ENCODE data around the gene RAI14.
A peak's percentile ranks its signal among the peaks of the same experiment; 100 is the strongest.

Gene RAI14

DNA sequence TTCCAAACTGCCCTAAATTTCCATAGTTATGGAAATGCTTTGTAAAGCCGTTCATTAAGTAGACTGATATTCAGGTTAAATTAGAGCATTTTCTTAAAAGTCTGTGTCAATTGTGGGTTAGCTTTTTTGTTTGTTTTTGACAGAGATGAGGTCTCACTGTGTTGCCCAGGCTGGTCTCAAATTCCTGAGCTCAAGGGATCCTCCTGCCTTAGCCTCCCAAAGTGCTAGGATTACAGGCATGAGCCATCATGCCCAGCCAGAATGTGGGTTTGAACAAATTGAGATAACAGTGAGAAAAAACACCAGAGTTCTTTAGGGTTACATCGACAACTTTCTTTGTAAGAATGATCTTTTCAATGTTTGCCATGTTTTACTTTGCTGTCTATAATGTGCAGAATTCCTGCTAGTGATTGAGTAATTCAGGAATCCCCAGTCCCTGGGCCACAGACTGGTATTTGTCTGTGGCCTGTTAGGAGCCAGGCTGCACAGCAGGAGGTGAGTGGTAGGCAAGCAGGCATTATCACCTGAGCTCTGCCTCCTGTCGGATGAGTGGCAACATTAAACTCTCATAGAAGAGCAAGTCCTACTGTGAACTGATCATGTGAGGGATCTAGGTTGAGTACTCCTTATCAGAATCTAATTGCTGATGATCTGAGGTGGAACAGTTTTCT is 80.5 kb downstream of the RAI14 start:
- no peak overlapping the region for H3K23ac ChIP-seq (ENCODE audit: low read length in 2 of 2)
- H2BK15ac ChIP-seq (ENCODE audit: low read depth, poor library complexity, severe bottlenecking): no peak overlapping the region
- H4K8ac ChIP-seq (ENCODE audit: low read length): no peak overlapping the region
- no peak overlapping the region for H3K4me3 ChIP-seq (ENCODE audit: insufficient read depth in 1 of 2, low read depth in 1 of 2, low read length in 2 of 2)
- 100% methylated on average over 3 of the region's 3 CpGs for WGBS
- peak overlapping the region; percentile 86 for H3K27ac ChIP-seq (ENCODE audit: low read length, poor library complexity, severe bottlenecking)
- peak overlapping the region; percentile 64 for H2AK5ac ChIP-seq (ENCODE audit: low read length, severe bottlenecking)
- H2BK5ac ChIP-seq (ENCODE audit: low read depth, low read length, poor library complexity, severe bottlenecking): no peak overlapping the region
- peaks cover 21% of the 10 kb centered on the region for H3K4me1 ChIP-seq (ENCODE audit: control insufficient read depth, insufficient read depth, low read depth, low read length)
- H2AFZ ChIP-seq (ENCODE audit: low read depth, low read length): no peak overlapping the region
- peak; percentile 84 for DNase-seq
- peaks cover 5% of the 10 kb centered on the region for H3K79me1 ChIP-seq (replicated peaks; ENCODE audit: low read length, poor library complexity, severe bottlenecking)
- no peaks in the 10 kb centered on the region for H3K9me3 ChIP-seq (ENCODE audit: control insufficient read depth, low read length)
- peak overlapping the region in 1 of 2 experiments; percentile 52 for H3K18ac ChIP-seq (ENCODE audit: low read depth in 1 of 2, low read length in 2 of 2)
- no peaks in the 10 kb centered on the region for H3K27me3 ChIP-seq (ENCODE audit: control insufficient read depth in 1 of 2, insufficient read depth in 1 of 2, low read length in 2 of 2)
- peak overlapping the region in 1 of 2 experiments; percentile 48 for H2BK12ac ChIP-seq (ENCODE audit: low read length in 2 of 2)
- no peak overlapping the region for H3K9ac ChIP-seq (ENCODE audit: low read length)
- H2BK120ac ChIP-seq (ENCODE audit: low read depth, low read length): no peak overlapping the region
- H3K36me3 ChIP-seq (ENCODE audit: control insufficient read depth in 1 of 2, insufficient read depth in 2 of 2, low read depth in 1 of 2, low read length in 2 of 2): peaks cover 12 to 39% of the 10 kb centered on the region in 2 experiments
- peak overlapping the region in 1 of 2 experiments; percentile 63 for H3K4ac ChIP-seq (ENCODE audit: low read depth in 1 of 2, low read length in 2 of 2)
- no peak overlapping the region for H4K91ac ChIP-seq (ENCODE audit: low read length)
- no peak overlapping the region for H3K4me2 ChIP-seq (ENCODE audit: low read length, poor library complexity, severe bottlenecking)
- no peak overlapping the region for H3K14ac ChIP-seq (ENCODE audit: low read length in 2 of 2)

DNA sequence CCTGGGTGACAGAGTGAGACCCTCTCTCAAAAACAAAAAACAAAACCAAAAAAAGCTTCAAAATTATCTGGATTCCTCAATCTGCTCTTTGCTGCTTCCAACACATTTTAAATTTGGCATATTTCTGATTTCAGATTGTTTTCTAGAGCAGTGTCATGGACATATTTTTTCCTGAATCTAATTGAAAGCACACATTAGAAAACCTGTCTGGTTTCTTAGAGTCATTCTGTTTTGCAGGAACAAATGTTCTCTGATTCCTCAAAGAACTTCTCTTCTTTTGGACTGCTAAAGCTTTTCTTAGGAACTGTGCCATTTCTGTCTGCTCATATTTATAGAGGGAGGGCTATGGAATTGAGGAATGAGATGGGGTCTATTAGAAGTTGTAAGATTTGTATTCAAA is 81.6 kb downstream of the RAI14 start:
- Histone ChIP-seq H3K14ac (ENCODE audit: low read length in 2 of 2) (no peak overlapping the region), H2BK12ac (ENCODE audit: low read length in 2 of 2) (no peak overlapping the region)

DNA sequence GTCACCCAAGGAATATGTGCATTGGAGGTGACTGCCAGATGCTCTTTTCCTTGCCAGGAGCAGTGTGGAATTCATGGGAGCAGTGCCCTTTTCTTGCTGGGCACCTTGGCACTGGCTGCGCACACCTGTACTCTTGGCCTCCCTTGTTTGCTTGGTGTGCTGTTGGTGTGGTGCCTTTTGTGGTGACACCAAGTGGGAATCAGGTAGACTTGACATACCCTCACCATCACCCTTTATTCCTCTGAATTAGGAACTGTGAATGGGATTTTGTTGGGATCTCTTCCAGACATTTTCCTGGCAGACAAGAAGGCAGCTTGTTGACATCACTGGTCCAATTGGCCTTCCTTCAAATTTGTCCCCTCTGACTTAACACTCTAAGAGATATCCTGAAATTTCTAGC is 82.3 kb downstream of the RAI14 start:
- Histone ChIP-seq H3K23ac (ENCODE audit: low read length in 2 of 2) (no peak overlapping the region), H4K91ac (ENCODE audit: low read length) (no peak overlapping the region), H3K4ac (ENCODE audit: low read depth in 1 of 2, low read length in 2 of 2) (no peak overlapping the region), H3K36me3 (ENCODE audit: control insufficient read depth in 1 of 2, insufficient read depth in 2 of 2, low read depth in 1 of 2, low read length in 2 of 2) (peaks cover 12 to 28% of the 10 kb centered on the region in 2 experiments), H3K4me1 (ENCODE audit: control insufficient read depth, insufficient read depth, low read depth, low read length) (peaks cover 23% of the 10 kb centered on the region), H3K27ac (ENCODE audit: low read length, poor library complexity, severe bottlenecking) (no peak overlapping the region), H3K4me2 (ENCODE audit: low read length, poor library complexity, severe bottlenecking) (no peak overlapping the region), H3K14ac (ENCODE audit: low read length in 2 of 2) (no peak overlapping the region), H2BK15ac (ENCODE audit: low read depth, poor library complexity, severe bottlenecking) (no peak overlapping the region), H3K4me3 (ENCODE audit: insufficient read depth in 1 of 2, low read depth in 1 of 2, low read length in 2 of 2) (no peak overlapping the region), H3K9me3 (ENCODE audit: control insufficient read depth, low read length) (no peaks in the 10 kb centered on the region), H3K79me1 (replicated peaks; ENCODE audit: low read length, poor library complexity, severe bottlenecking) (peaks cover 5% of the 10 kb centered on the region), H3K27me3 (ENCODE audit: control insufficient read depth in 1 of 2, insufficient read depth in 1 of 2, low read length in 2 of 2) (no peaks in the 10 kb centered on the region), H2BK12ac (ENCODE audit: low read length in 2 of 2) (no peak overlapping the region), H2AK5ac (ENCODE audit: low read length, severe bottlenecking) (peak overlapping the region; percentile 98), H2AFZ (ENCODE audit: low read depth, low read length) (no peak overlapping the region), H3K9ac (ENCODE audit: low read length) (no peak overlapping the region), H4K8ac (ENCODE audit: low read length) (no peak overlapping the region), H2BK120ac (ENCODE audit: low read depth, low read length) (no peak overlapping the region), H3K18ac (ENCODE audit: low read depth in 1 of 2, low read length in 2 of 2) (no peak overlapping the region), H2BK5ac (ENCODE audit: low read depth, low read length, poor library complexity, severe bottlenecking) (no peak overlapping the region)
- DNase-seq: no peak
- no CpG with 5 or more reads among the region's 1 CpG for WGBS

More for the DNA sequence above, 81.6 kb downstream of the RAI14 start:
- H4K91ac ChIP-seq (ENCODE audit: low read length): no peak overlapping the region
- H3K27me3 ChIP-seq (ENCODE audit: control insufficient read depth in 1 of 2, insufficient read depth in 1 of 2, low read length in 2 of 2): no peaks in the 10 kb centered on the region
- H3K79me1 ChIP-seq (replicated peaks; ENCODE audit: low read length, poor library complexity, severe bottlenecking): peaks cover 5% of the 10 kb centered on the region
- DNase-seq: no peak
- H3K18ac ChIP-seq (ENCODE audit: low read depth in 1 of 2, low read length in 2 of 2): no peak overlapping the region
- H2AFZ ChIP-seq (ENCODE audit: low read depth, low read length): no peak overlapping the region
- H3K4me3 ChIP-seq (ENCODE audit: insufficient read depth in 1 of 2, low read depth in 1 of 2, low read length in 2 of 2): no peak overlapping the region
- H2BK5ac ChIP-seq (ENCODE audit: low read depth, low read length, poor library complexity, severe bottlenecking): no peak overlapping the region
- H3K4ac ChIP-seq (ENCODE audit: low read depth in 1 of 2, low read length in 2 of 2): no peak overlapping the region
- no peak overlapping the region for H3K23ac ChIP-seq (ENCODE audit: low read length in 2 of 2)
- H2AK5ac ChIP-seq (ENCODE audit: low read length, severe bottlenecking): no peak overlapping the region
- peak overlapping the region; percentile 86 for H3K27ac ChIP-seq (ENCODE audit: low read length, poor library complexity, severe bottlenecking)
- no peak overlapping the region for H2BK120ac ChIP-seq (ENCODE audit: low read depth, low read length)
- H3K4me1 ChIP-seq (ENCODE audit: control insufficient read depth, insufficient read depth, low read depth, low read length): peaks cover 18% of the 10 kb centered on the region
- H4K8ac ChIP-seq (ENCODE audit: low read length): no peak overlapping the region
- peaks cover 12 to 34% of the 10 kb centered on the region in 2 experiments for H3K36me3 ChIP-seq (ENCODE audit: control insufficient read depth in 1 of 2, insufficient read depth in 2 of 2, low read depth in 1 of 2, low read length in 2 of 2)
- no peak overlapping the region for H2BK15ac ChIP-seq (ENCODE audit: low read depth, poor library complexity, severe bottlenecking)
- no peak overlapping the region for H3K4me2 ChIP-seq (ENCODE audit: low read length, poor library complexity, severe bottlenecking)
- H3K9me3 ChIP-seq (ENCODE audit: control insufficient read depth, low read length): no peaks in the 10 kb centered on the region
- H3K9ac ChIP-seq (ENCODE audit: low read length): no peak overlapping the region

DNA sequence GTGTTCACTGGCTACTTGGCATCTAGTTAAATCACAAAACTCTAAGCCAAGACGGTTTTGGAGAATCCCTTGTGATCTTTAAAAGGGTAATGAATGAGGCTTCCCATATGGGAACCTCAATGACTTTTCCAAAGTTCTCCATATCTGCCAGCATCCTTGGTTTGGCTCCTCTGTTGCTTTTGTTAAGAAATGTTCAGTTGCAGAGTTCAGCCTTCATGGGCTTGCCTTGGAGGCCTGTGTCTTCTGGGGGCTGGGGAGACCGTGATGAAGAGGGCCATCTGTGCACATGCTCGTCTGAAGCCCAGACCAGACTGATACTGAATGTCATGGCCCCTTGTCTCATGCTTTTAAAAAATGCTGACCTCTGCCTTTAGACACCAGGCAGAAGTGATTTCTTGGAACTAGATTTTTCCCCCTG is 84.3 kb downstream of the RAI14 start:
- Histone ChIP-seq H2BK15ac (ENCODE audit: low read depth, poor library complexity, severe bottlenecking) (no peak overlapping the region), H3K23ac (ENCODE audit: low read length in 2 of 2) (no peak overlapping the region), H3K14ac (ENCODE audit: low read length in 2 of 2) (no peak overlapping the region), H3K79me1 (replicated peaks; ENCODE audit: low read length, poor library complexity, severe bottlenecking) (no peaks in the 10 kb centered on the region), H3K4ac (ENCODE audit: low read depth in 1 of 2, low read length in 2 of 2) (no peak overlapping the region), H3K27me3 (ENCODE audit: control insufficient read depth in 1 of 2, insufficient read depth in 1 of 2, low read length in 2 of 2) (no peaks in the 10 kb centered on the region), H3K27ac (ENCODE audit: low read length, poor library complexity, severe bottlenecking) (peak overlapping the region; percentile 17), H2BK120ac (ENCODE audit: low read depth, low read length) (no peak overlapping the region), H4K8ac (ENCODE audit: low read length) (no peak overlapping the region), H3K36me3 (ENCODE audit: control insufficient read depth in 1 of 2, insufficient read depth in 2 of 2, low read depth in 1 of 2, low read length in 2 of 2) (peaks cover 5 to 29% of the 10 kb centered on the region in 2 experiments), H2BK12ac (ENCODE audit: low read length in 2 of 2) (no peak overlapping the region), H3K4me3 (ENCODE audit: insufficient read depth in 1 of 2, low read depth in 1 of 2, low read length in 2 of 2) (no peak overlapping the region), H3K18ac (ENCODE audit: low read depth in 1 of 2, low read length in 2 of 2) (peak overlapping the region in 1 of 2 experiments; percentile 28), H3K9me3 (ENCODE audit: control insufficient read depth, low read length) (no peaks in the 10 kb centered on the region), H2AFZ (ENCODE audit: low read depth, low read length) (no peak overlapping the region), H2BK5ac (ENCODE audit: low read depth, low read length, poor library complexity, severe bottlenecking) (no peak overlapping the region), H3K4me2 (ENCODE audit: low read length, poor library complexity, severe bottlenecking) (no peak overlapping the region), H3K4me1 (ENCODE audit: control insufficient read depth, insufficient read depth, low read depth, low read length) (peaks cover 18% of the 10 kb centered on the region), H4K91ac (ENCODE audit: low read length) (no peak overlapping the region), H2AK5ac (ENCODE audit: low read length, severe bottlenecking) (no peak overlapping the region), H3K9ac (ENCODE audit: low read length) (no peak overlapping the region)
- 57% methylated on average over 2 of the region's 3 CpGs for WGBS
- no peak for DNase-seq
